ENCODE data around the gene CDKN2AIP. TPM values are rescaled to one million over a fixed set of nuclear protein-coding genes. Genes with fewer than 3 reads are reported as not detected.

Gene CDKN2AIP
- total and polyA plus RNA-seq, 10 of the 15 experiments (the other 5 are each of a cell fraction or from before 2014, with no cell fraction given): 6.0 to 22.7 (median 15.9) TPM

DNA sequence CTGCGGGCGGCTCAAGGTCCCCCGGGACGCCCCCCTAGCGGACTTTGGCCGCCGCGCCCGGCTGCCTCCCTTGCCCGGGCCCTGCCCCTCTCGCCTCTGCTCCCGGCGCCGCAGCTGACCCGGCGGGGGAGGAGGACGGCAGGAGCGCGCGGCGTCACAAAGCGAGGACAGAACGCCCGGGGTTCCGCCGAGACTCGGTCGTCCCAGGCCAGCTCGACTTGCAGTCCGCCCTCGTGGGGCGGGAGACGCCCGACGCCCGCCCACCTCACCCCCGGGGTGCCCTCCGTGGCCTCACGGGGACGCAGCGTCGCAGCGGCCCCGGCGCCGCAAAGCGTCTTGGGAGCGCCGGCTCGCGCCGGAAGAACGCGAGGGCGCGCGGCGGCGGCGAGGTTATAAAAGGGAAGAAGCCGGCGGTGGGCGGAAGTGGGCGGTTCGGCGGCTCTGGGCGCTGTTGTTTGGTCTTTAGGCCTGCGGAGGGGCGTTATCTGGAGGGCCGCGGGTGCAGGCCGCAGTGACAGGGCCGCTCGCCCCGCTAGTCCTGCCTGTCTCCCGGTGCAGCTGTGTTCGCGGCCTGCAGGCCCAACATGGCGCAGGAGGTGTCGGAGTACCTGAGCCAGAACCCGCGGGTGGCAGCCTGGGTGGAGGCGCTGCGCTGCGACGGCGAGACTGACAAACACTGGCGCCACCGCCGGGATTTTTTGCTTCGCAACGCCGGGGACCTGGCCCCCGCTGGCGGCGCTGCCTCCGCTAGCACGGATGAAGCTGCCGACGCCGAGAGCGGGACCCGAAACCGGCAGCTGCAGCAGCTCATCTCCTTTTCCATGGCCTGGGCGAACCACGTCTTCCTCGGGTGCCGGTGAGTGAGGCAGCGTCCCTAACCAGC is at the start of gene CDKN2AIP (continued):
- TF ChIP-seq BACH1 (IDR thresholded peaks at IDR 0.05; ENCODE audit: borderline replicate concordance): peak; percentile 60; the same call in 1 of the 2 replicates
- peak; percentile 61 for TF ChIP-seq HCFC1 (IDR thresholded peaks at IDR 0.05; ENCODE audit: low read length)
- TF ChIP-seq HDGF (IDR thresholded peaks at IDR 0.05): no peak
- peak; percentile 53; the same call in 1 of the 2 replicates for TF ChIP-seq FOXM1 (IDR thresholded peaks at IDR 0.05; ENCODE audit: low read depth, low read length)
- peak; percentile 90 for TF ChIP-seq IKZF1 (conservative IDR thresholded peaks at IDR 0.05)
- TF ChIP-seq MTA2 (IDR thresholded peaks at IDR 0.05; ENCODE audit: low read depth): no peak
- TF ChIP-seq POU2F2 (IDR thresholded peaks at IDR 0.05; ENCODE audit: borderline replicate concordance, low read depth, low read length): peak; percentile 64
- no peak for TF ChIP-seq NFIC (IDR thresholded peaks at IDR 0.05; ENCODE audit: low read depth, low read length)
- no peak for TF ChIP-seq JUNB (IDR thresholded peaks at IDR 0.05)
- TF ChIP-seq USF2 (IDR thresholded peaks at IDR 0.05; ENCODE audit: borderline replicate concordance, low read depth, low read length): no peak
- peak; percentile 60 for TF ChIP-seq KLF5 (IDR thresholded peaks at IDR 0.05; ENCODE audit: partially characterized antibody)
- peak; percentile 97 for TF ChIP-seq PML (IDR thresholded peaks at IDR 0.05; ENCODE audit: low read length)
- TF ChIP-seq MLLT1 (IDR thresholded peaks at IDR 0.05): peak; percentile 96
- TF ChIP-seq WRNIP1 (IDR thresholded peaks at IDR 0.05; ENCODE audit: borderline replicate concordance, low read depth, low read length): no peak
- TF ChIP-seq, protein P1, sequence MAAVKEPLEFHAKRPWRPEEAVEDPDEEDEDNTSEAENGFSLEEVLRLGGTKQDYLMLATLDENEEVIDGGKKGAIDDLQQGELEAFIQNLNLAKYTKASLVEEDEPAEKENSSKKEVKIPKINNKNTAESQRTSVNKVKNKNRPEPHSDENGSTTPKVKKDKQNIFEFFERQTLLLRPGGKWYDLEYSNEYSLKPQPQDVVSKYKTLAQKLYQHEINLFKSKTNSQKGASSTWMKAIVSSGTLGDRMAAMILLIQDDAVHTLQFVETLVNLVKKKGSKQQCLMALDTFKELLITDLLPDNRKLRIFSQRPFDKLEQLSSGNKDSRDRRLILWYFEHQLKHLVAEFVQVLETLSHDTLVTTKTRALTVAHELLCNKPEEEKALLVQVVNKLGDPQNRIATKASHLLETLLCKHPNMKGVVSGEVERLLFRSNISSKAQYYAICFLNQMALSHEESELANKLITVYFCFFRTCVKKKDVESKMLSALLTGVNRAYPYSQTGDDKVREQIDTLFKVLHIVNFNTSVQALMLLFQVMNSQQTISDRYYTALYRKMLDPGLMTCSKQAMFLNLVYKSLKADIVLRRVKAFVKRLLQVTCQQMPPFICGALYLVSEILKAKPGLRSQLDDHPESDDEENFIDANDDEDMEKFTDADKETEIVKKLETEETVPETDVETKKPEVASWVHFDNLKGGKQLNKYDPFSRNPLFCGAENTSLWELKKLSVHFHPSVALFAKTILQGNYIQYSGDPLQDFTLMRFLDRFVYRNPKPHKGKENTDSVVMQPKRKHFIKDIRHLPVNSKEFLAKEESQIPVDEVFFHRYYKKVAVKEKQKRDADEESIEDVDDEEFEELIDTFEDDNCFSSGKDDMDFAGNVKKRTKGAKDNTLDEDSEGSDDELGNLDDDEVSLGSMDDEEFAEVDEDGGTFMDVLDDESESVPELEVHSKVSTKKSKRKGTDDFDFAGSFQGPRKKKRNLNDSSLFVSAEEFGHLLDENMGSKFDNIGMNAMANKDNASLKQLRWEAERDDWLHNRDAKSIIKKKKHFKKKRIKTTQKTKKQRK (IDR thresholded peaks at IDR 0.05; ENCODE audit: low read depth, low read length): no peak
- no peak for TF ChIP-seq E2F8 (IDR thresholded peaks at IDR 0.05; ENCODE audit: low read depth, partially characterized antibody)
- TF ChIP-seq PAX5 (IDR thresholded peaks at IDR 0.05; ENCODE audit: borderline replicate concordance, low read depth, low read length): peak; percentile 53; the same call in 1 of the 2 replicates
- 0 out of 2 replicates have a peak, but pooled peaks have one; percentile 8 for TF ChIP-seq BRCA1 (IDR thresholded peaks at IDR 0.05; ENCODE audit: low read depth, low read length)
- no peak for TF ChIP-seq PBX3 (IDR thresholded peaks at IDR 0.05; ENCODE audit: insufficient replicate concordance, low read depth, low read length)
- TF ChIP-seq ASH2L (IDR thresholded peaks at IDR 0.05; ENCODE audit: borderline replicate concordance, low read depth): peak; percentile 55; the same call in 1 of the 2 replicates
- TF ChIP-seq POLR2A (IDR thresholded peaks at IDR 0.05; ENCODE audit: low read depth, low read length): peak; percentile 93

Measured in GM12878 (cell line).